Suprapubic skin (tissue), 4 donors: ENCODE measurements around the gene MDGA2.

Experiments used
- EP300 ChIP-seq: sonication (generic); formaldehyde crosslinking; IDR thresholded peaks from one replicate; pipeline ENCODE4 v1.6.1; 2017; ENCODE audit warnings: antibody characterized with exemption
- POLR2AphosphoS5 ChIP-seq, 3 donors: sonication (generic); formaldehyde crosslinking; IDR thresholded peaks; one replicate each; pipeline ENCODE4 v1.6.1; 2017; ENCODE audit warnings: antibody characterized with exemption in 3 of 3

DNA sequence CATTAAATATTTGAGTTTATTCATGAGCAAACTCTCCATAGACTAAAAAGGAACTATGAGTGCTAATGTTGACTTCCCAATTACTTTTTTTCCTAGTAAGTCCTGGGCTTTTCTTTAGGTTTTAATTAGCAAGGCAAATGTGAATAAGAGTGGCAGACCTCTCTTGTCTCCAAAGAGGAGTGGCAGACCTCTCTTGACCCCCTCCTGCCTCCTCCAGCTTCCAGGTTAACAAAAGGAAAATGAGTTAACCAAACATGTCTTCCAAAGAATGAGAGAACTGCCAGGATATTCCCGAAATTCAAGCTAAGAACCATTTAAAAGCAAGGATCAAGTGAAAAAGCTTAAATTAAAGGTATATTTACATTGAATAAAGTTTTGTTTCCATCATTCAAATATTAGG lies 253.2 kb downstream of the MDGA2 start:
- TF ChIP-seq EP300 (no peak), POLR2AphosphoS5 (IDR thresholded peaks at IDR 0.05) (no peak)
